ENCODE results near the gene DOCK10. TPM values are rescaled to one million over a fixed set of nuclear protein-coding genes. Genes with fewer than 3 reads are reported as not detected.

DOCK10 gene
- total RNA-seq, 1 experiment from 2014 or later: 5.8 TPM

- BruUV-seq (replicated peaks): no TSS peak
- H3K36me3 ChIP-seq (ENCODE audit: control insufficient read depth, insufficient read depth, low read length): no peaks in the 10 kb centered on the region
- peaks cover 48% of the 10 kb centered on the region for H3K27me3 ChIP-seq (ENCODE audit: control insufficient read depth, insufficient read depth, low read length)
- ChIA-PET POLR2A (interaction anchor here (0.6 kb wide), 1 partner anchor 9 kb away, joined by 10 read pairs; no protein-coding TSS in a partner anchor), CTCF (no interaction called here)
- DNase-seq (ENCODE audit: low read depth, low spot score) (no peak), ATAC-seq (peak; percentile 52)
- in situ Hi-C loops (cut with HindIII; ENCODE audit: low pct_unique_long_range_greater_than_20kb, low sequenced_read_pairs): no loop called here
- intact Hi-C loops (cut with micrococcal nuclease; ENCODE audit: unreplicated experiment): no loop called here
- peak overlapping the region; percentile 50 to 54 for H3K4me3 ChIP-seq (ENCODE audit: low read depth in 2 of 2, low read length in 2 of 2)
- no peak overlapping the region for H3K27ac ChIP-seq (ENCODE audit: low read length)
- H3K4me1 ChIP-seq (ENCODE audit: control insufficient read depth, insufficient read depth, low read length): peaks cover 5% of the 10 kb centered on the region; the same call in 1 of the 2 replicates
- no peaks in the 10 kb centered on the region for H3K9me3 ChIP-seq (ENCODE audit: control insufficient read depth, insufficient read depth, low read depth, low read length)
- TF ChIP-seq POLR2AphosphoS5 (IDR thresholded peaks at IDR 0.05; ENCODE audit: low read depth, low read length) (no peak), CTCF (IDR thresholded peaks at IDR 0.05) (no peak), SIN3A (IDR thresholded peaks at IDR 0.05; ENCODE audit: borderline replicate concordance, insufficient read depth, low read depth, low read length) (no peak), TCF7L2 (IDR thresholded peaks at IDR 0.05; ENCODE audit: low read depth, low read length) (no peak), REST (IDR thresholded peaks at IDR 0.05; ENCODE audit: insufficient read depth in 1 of 2, low read depth in 2 of 2, low read length in 1 of 2) (no peak)
These were observed 939 bp downstream of the DOCK10 start for GRCh38 chr2:225041207-225041850.

- ChIA-PET CTCF (interaction anchor here (0.7 kb wide), 1 partner anchor 1393 kb away, joined by 3 read pairs; no protein-coding TSS in a partner anchor), POLR2A (interaction anchor here (0.6 kb wide), 1 partner anchor 27 kb away, joined by 8 read pairs; no protein-coding TSS in a partner anchor)
- intact Hi-C loops (cut with micrococcal nuclease; ENCODE audit: unreplicated experiment): no loop called here
- ATAC-seq (peak; percentile 41), DNase-seq (ENCODE audit: low read depth, low spot score) (no peak)
- H3K4me1 ChIP-seq (ENCODE audit: control insufficient read depth, insufficient read depth, low read length): peaks cover 5% of the 10 kb centered on the region; the same call in 1 of the 2 replicates
- in situ Hi-C loops (cut with HindIII; ENCODE audit: low pct_unique_long_range_greater_than_20kb, low sequenced_read_pairs): no loop called here
- no peak for TF ChIP-seq TCF7L2 (IDR thresholded peaks at IDR 0.05; ENCODE audit: low read depth, low read length)
- no peak for TF ChIP-seq CTCF (IDR thresholded peaks at IDR 0.05)
- no peak for TF ChIP-seq REST (IDR thresholded peaks at IDR 0.05; ENCODE audit: insufficient read depth in 1 of 2, low read depth in 2 of 2, low read length in 1 of 2)
- no peak for TF ChIP-seq SIN3A (IDR thresholded peaks at IDR 0.05; ENCODE audit: borderline replicate concordance, insufficient read depth, low read depth, low read length)
- no peak for TF ChIP-seq POLR2AphosphoS5 (IDR thresholded peaks at IDR 0.05; ENCODE audit: low read depth, low read length)
- H3K27ac ChIP-seq (ENCODE audit: low read length): no peak overlapping the region
- H3K9me3 ChIP-seq (ENCODE audit: control insufficient read depth, insufficient read depth, low read depth, low read length): no peaks in the 10 kb centered on the region
- no peaks in the 10 kb centered on the region for H3K36me3 ChIP-seq (ENCODE audit: control insufficient read depth, insufficient read depth, low read length)
- BruUV-seq (replicated peaks): no TSS peak
- peak overlapping the region; percentile 50 to 54 for H3K4me3 ChIP-seq (ENCODE audit: low read depth in 2 of 2, low read length in 2 of 2)
- peaks cover 48% of the 10 kb centered on the region for H3K27me3 ChIP-seq (ENCODE audit: control insufficient read depth, insufficient read depth, low read length)
These were observed 1.4 kb downstream of the DOCK10 start for GRCh38 chr2:225040856-225041206.

All from Panc1 (cell line).